Skin epidermis (tissue), 12 donors: Measurements from ENCODE around the gene WEE1.
"Not testable (repeated sequence)": the region's sequence is repeated elsewhere in the genome, so short reads cannot be mapped to it uniquely, and the experiment has no call there.

Experiments
- H3K27ac ChIP-seq, 21 experiments: fragments of 200-600 bp; sonication (generic) in 11 of 21; one replicate each; pipeline ENCODE4 v1.5.0; 2020; ENCODE audit warnings: mild to moderate bottlenecking in 3 of 21, inconsistent platforms in 2 of 21, moderate library complexity in 2 of 21
- H3K4me3 ChIP-seq, 7 experiments: fragments of 200-600 bp; sonication (generic) in 2 of 7; one replicate each; pipeline ENCODE4 v1.5.0; 2020; ENCODE audit warnings: inconsistent platforms in 2 of 7, mild to moderate bottlenecking in 2 of 7, moderate library complexity in 1 of 7

Gene WEE1

GRCh38 chr11:9615031-9615451, 41.6 kb downstream of the WEE1 start:
- Histone ChIP-seq H3K4me3 (peak overlapping the region in 1 of 7 experiments; percentile 43), H3K27ac (peak overlapping the region in 17 of 21 experiments; percentile 81 to 99 (median 92))

- no peak overlapping the region for H3K4me3 ChIP-seq
- no peak overlapping the region for H3K27ac ChIP-seq
Measured at GRCh38 chr11:9616042-9616675, 42.7 kb downstream of the WEE1 start.

GRCh38 chr11:9616858-9617257, 43.4 kb downstream of the WEE1 start:
- H3K4me3 ChIP-seq = no peak overlapping the region
- H3K27ac ChIP-seq = peak overlapping the region in 1 of 21 experiments; percentile 64

DNA sequence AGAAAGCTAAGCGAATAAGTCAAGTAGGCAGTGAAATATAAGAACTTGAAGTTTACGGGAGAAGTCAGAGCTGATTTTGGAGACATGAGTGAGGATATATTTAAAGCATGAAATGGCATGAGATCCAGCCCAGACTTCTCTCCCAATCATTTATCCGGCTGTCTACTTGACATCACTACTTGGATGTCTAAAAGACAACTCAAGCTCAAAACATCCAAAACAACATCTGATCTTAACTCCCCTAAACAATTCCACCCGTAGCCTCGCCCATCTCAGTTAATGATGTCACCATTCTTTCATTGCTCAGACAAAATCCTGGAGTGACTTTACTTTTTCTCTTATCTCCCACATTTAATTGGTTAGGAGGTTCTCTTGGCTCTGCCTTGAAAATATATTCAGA, 44.5 kb downstream of the WEE1 start:
- peak overlapping the region in 3 of 21 experiments; percentile 21 to 54 (median 40) for H3K27ac ChIP-seq
- H3K4me3 ChIP-seq = no peak overlapping the region

- H3K27ac ChIP-seq = no peak overlapping the region
- H3K4me3 ChIP-seq = no peak overlapping the region
Measured at GRCh38 chr11:9619004-9619403, 45.5 kb downstream of the WEE1 start.

DNA sequence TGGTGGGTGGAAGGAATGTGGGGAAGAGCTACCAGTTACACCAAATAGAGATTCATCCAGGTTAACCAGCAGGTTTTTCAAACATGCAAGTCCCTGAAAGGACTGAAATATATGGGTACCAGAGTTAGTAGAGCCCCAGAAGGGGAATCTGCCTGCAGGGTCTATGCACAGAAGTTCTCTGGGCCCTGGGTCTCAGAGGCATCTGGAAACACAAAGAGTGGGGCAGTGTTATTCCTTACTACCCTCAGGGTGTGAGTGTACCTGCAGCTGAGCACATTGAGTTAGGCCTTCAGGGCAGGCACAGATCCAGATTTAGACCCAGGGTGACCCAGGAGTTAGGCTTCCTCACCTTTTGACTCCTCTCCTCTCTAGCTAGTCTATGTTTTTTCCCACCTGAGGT, 46.5 kb downstream of the WEE1 start:
- no peak overlapping the region for H3K27ac ChIP-seq
- no peak overlapping the region for H3K4me3 ChIP-seq

- H3K27ac ChIP-seq, H3K4me3 ChIP-seq: not testable (repeated sequence)
Measured at GRCh38 chr11:9622353-9622752, 48.9 kb downstream of the WEE1 start.

- H3K4me3 ChIP-seq, H3K27ac ChIP-seq: not testable (repeated sequence)
Measured at GRCh38 chr11:9623053-9623452, 49.6 kb downstream of the WEE1 start.

DNA sequence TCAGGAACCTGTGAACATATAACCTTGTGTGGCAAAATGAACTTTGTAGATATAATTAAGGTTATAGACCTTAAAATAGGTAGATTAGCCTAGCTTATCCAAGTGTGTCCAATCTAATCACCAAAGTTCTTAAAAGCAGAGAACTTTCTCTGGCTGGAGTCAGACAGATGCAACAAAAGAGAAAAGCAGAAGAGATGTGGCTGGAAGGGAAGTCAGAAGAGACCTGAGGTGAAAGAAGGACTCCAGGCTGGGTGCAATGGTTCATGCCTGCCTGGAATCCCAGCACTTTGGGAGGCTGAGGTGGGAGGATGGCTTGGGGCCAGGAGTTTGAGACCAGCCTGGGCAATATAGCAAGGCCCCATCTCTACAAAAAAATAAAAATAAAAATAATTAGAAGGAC, 51.0 kb downstream of the WEE1 start:
- H3K27ac ChIP-seq = no peak overlapping the region

GRCh38 chr11:9625162-9625561, 51.7 kb downstream of the WEE1 start:
- peak overlapping the region in 1 of 21 experiments; percentile 23 for H3K27ac ChIP-seq
- H3K4me3 ChIP-seq = no peak overlapping the region

More for the DNA sequence above, 51.0 kb downstream of the WEE1 start:
- no peak overlapping the region for H3K4me3 ChIP-seq

DNA sequence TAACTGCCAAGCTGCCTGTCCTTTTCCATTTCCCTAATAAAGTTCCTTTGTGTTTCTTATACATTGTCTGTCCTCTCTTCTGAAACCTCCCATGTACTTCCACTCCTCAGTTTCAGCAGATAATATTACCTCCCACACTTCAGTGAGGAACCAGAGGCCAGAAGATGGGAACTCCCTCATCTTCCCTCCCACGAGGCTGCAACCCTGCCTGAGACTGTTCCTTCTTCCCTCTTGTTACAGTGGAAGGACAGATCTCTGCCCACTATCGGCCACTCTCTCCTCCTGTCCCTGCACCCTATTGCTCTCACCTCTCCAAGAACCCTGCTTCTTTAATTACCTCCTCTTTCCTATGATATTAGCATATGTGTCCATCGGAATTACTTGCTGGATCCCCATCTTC, 52.3 kb downstream of the WEE1 start:
- Histone ChIP-seq H3K4me3 (no peak overlapping the region), H3K27ac (peak overlapping the region in 1 of 21 experiments; percentile 23)

GRCh38 chr11:9626496-9627394, 53.3 kb downstream of the WEE1 start:
- H3K27ac ChIP-seq = peak overlapping the region in 3 of 21 experiments; percentile 7 to 28 (median 19)
- H3K4me3 ChIP-seq = no peak overlapping the region

- H3K27ac ChIP-seq = no peak overlapping the region
- H3K4me3 ChIP-seq = no peak overlapping the region
Measured at GRCh38 chr11:9629064-9629463, 55.6 kb downstream of the WEE1 start.

- no peak overlapping the region for H3K4me3 ChIP-seq
Measured at GRCh38 chr11:9633679-9634078, 60.2 kb downstream of the WEE1 start.

GRCh38 chr11:9636691-9637090, 63.2 kb downstream of the WEE1 start:
- no peak overlapping the region for H3K4me3 ChIP-seq
- no peak overlapping the region for H3K27ac ChIP-seq

More at GRCh38 chr11:9633679-9634078, 60.2 kb downstream of the WEE1 start:
- no peak overlapping the region for H3K27ac ChIP-seq

GRCh38 chr11:9639099-9639498, 65.6 kb downstream of the WEE1 start:
- H3K27ac ChIP-seq = peak overlapping the region in 8 of 21 experiments; percentile 2 to 68 (median 25)
- H3K4me3 ChIP-seq = no peak overlapping the region
